GM23338 (cell line): ENCODE data around the gene C4BPA. TPM values are rescaled to one million over a fixed set of nuclear protein-coding genes. Genes with fewer than 3 reads are reported as not detected.

ENCODE experiments used
- ATAC-seq: fragments of 200-7000 bp; cut with Tn5 transposase; 3 replicates; pipeline ENCODE4 v1.9.1; 2020
- DNase-seq: peaks from one replicate; pipeline ENCODE4 v3.0.0-alpha.2; 2015; ENCODE audit warnings: low spot score
- H2AFZ ChIP-seq: fragments of 200-600 bp; sonication (generic); 2 replicates; pipeline ENCODE4 v1.8.0; 2016; ENCODE audit warnings: antibody characterized with exemption, mild to moderate bottlenecking, moderate library complexity
- H3F3A ChIP-seq: fragments of 200-600 bp; sonication (generic); replicated peaks from 2 replicates; pipeline ENCODE4 v1.8.0; 2017; ENCODE audit warnings: antibody characterized with exemption, mixed run types, low read depth
- H3K27ac ChIP-seq: fragments of 200-600 bp; sonication (generic); 2 replicates; pipeline ENCODE4 v1.6.1; 2016; ENCODE audit warnings: low read depth
- H3K27me3 ChIP-seq: fragments of 200-600 bp; sonication (generic); 2 replicates; pipeline ENCODE4 v1.8.0; 2016; ENCODE audit warnings: mild to moderate bottlenecking, mixed run types, moderate library complexity; ENCODE audit not compliant: insufficient read depth
- H3K36me3 ChIP-seq: fragments of 200-600 bp; sonication (generic); 2 replicates; pipeline ENCODE4 v1.8.0; 2016; ENCODE audit warnings: mild to moderate bottlenecking; ENCODE audit not compliant: insufficient read depth
- H3K4me1 ChIP-seq: fragments of 200-600 bp; sonication (generic); 2 replicates; pipeline ENCODE4 v1.8.0; 2016; ENCODE audit warnings: mild to moderate bottlenecking, moderate library complexity; ENCODE audit not compliant: insufficient read depth
- H3K4me2 ChIP-seq: fragments of 200-600 bp; sonication (generic); 2 replicates; pipeline ENCODE4 v1.7.1; 2017; ENCODE audit warnings: mixed run types
- H3K4me3 ChIP-seq: fragments of 200-600 bp; sonication (generic); 2 replicates; pipeline ENCODE4 v1.6.1; 2016; ENCODE audit warnings: mixed run types
- H3K79me2 ChIP-seq: fragments of 200-600 bp; sonication (generic); replicated peaks from 2 replicates; pipeline ENCODE4 v1.8.0; 2017; ENCODE audit warnings: mild to moderate bottlenecking; ENCODE audit not compliant: insufficient read depth
- H3K9me2 ChIP-seq: fragments of 200-600 bp; sonication (generic); 2 replicates; pipeline ENCODE4 v1.8.0; 2017; ENCODE audit not compliant: insufficient read depth
- H4K20me1 ChIP-seq: fragments of 200-600 bp; sonication (generic); replicated peaks from 2 replicates; pipeline ENCODE4 v1.8.0; 2017; ENCODE audit warnings: mild to moderate bottlenecking; ENCODE audit not compliant: insufficient read depth
- H3K27ac Mint-ChIP-seq: 2 replicates; pipeline ENCODE4 v1.8.0; 2020; ENCODE audit warnings: inconsistent platforms, mild to moderate bottlenecking, moderate library complexity, mixed read lengths
- H3K27me3 Mint-ChIP-seq: 3 replicates; pipeline ENCODE4 v1.8.0; 2022; ENCODE audit warnings: low read depth, mild to moderate bottlenecking, moderate library complexity, mixed read lengths, inconsistent platforms; ENCODE audit not compliant: insufficient read depth, poor library complexity
- H3K36me3 Mint-ChIP-seq: 3 replicates; pipeline ENCODE4 v1.8.0; 2021; ENCODE audit warnings: low read depth, mild to moderate bottlenecking, inconsistent platforms, moderate library complexity, mixed read lengths
- H3K4me1 Mint-ChIP-seq: 3 replicates; pipeline ENCODE4 v1.8.0; 2020; ENCODE audit warnings: mild to moderate bottlenecking, inconsistent platforms, mixed read lengths
- H3K4me3 Mint-ChIP-seq: 3 replicates; pipeline ENCODE4 v1.8.0; 2021; ENCODE audit warnings: moderate library complexity, mild to moderate bottlenecking, inconsistent platforms, mixed read lengths
- H3K9me3 Mint-ChIP-seq: 3 replicates; pipeline ENCODE4 v1.8.0; 2020; ENCODE audit warnings: moderate library complexity, mild to moderate bottlenecking, inconsistent platforms, mixed read lengths
- CREB1 ChIP-seq: fragments of 250-450 bp; sonication (Bioruptor Pico); IDR thresholded peaks from 2 replicates; pipeline ENCODE4 v1.5.0; 2020; ENCODE audit warnings: low read depth, mild to moderate bottlenecking, moderate library complexity
- CTCF ChIP-seq, 2 experiments: fragments of 200-600 bp in 1 of 2; sonication (generic) in 1 of 2; conservative IDR thresholded peaks; 2 replicates each; pipeline versions ENCODE4 v1.5.1 to v1.6.1; 2016 to 2017; ENCODE audit warnings: antibody characterized with exemption in 2 of 2, low read depth in 2 of 2, mild to moderate bottlenecking in 2 of 2, moderate library complexity in 1 of 2
- EZH2phosphoT487 ChIP-seq: fragments of 200-600 bp; sonication (generic); IDR thresholded peaks from one replicate; pipeline ENCODE4 v1.8.1; 2018; ENCODE audit warnings: antibody characterized with exemption; ENCODE audit not compliant: unreplicated experiment
- JUNB ChIP-seq: IDR thresholded peaks from one replicate; pipeline ENCODE4 v1.6.1; 2016; ENCODE audit warnings: antibody characterized with exemption; ENCODE audit not compliant: unreplicated experiment
- NANOG ChIP-seq: IDR thresholded peaks from 2 replicates; pipeline ENCODE4 v1.6.1; 2016; ENCODE audit warnings: antibody characterized with exemption, borderline replicate concordance
- POLR2AphosphoS5 ChIP-seq: IDR thresholded peaks from 2 replicates; pipeline ENCODE4 v1.6.1; 2016; ENCODE audit warnings: antibody characterized with exemption, low read depth
- ZNF462 ChIP-seq: fragments of 250-450 bp; sonication (Bioruptor Pico); IDR thresholded peaks from 2 replicates; pipeline ENCODE4 v1.5.0; 2020; ENCODE audit warnings: mild to moderate bottlenecking, moderate library complexity
- polyA plus RNA-seq: library from polyadenylated mRNA; unstranded; fragments of >200 nt; fragmentation: Nextera tagmentation; extraction: Ambion mirVana; gene quantifications from 2 replicates; pipeline ENCODE4 v1.2.1, GENCODE V29; 2016
- total RNA-seq: library from RNA; depleted of rRNA; stranded (reverse); fragments of >200 nt; shearing (Covaris generic); gene quantifications from 2 replicates; pipeline ENCODE4 v1.2.3, GENCODE V29; 2014
- TF ChIP-seq, protein P1 (sequence below): IDR thresholded peaks from 2 replicates; pipeline ENCODE4 v1.6.1; 2016; ENCODE audit warnings: antibody characterized with exemption

The C4BPA gene
- total and polyA plus RNA-seq, 2 experiments from 2014 or later: not detected

- Histone ChIP-seq H3K4me2 (no peak overlapping the region), H3K4me1 (peaks cover 6% of the 10 kb centered on the region), H3K79me2 (no peaks in the 10 kb centered on the region), H3K27me3 (no peaks in the 10 kb centered on the region), H3K4me3 (no peak overlapping the region), H2AFZ (no peak overlapping the region), H3K9me2 (peaks cover 16% of the 10 kb centered on the region), H4K20me1 (no peaks in the 10 kb centered on the region), H3K27ac (no peak overlapping the region), H3F3A (no peaks in the 10 kb centered on the region), H3K36me3 (no peaks in the 10 kb centered on the region)
- DNase-seq (no peak), ATAC-seq (no peak)
- Mint-ChIP-seq H3K27me3 (peaks cover 2% of the 10 kb centered on the region), H3K36me3 (no peaks in the 10 kb centered on the region), H3K9me3 (no peaks in the 10 kb centered on the region), H3K27ac (no peak overlapping the region), H3K4me1 (peaks cover 10% of the 10 kb centered on the region), H3K4me3 (no peak overlapping the region)
- TF ChIP-seq CTCF (conservative IDR thresholded peaks at IDR 0.05; ENCODE audit: low read depth in 2 of 2) (no peak), ZNF462 (CRISPR knock-in tag) (no peak), CREB1 (CRISPR knock-in tag) (no peak), EZH2phosphoT487 (no peak), POLR2AphosphoS5 (no peak), NANOG (no peak), JUNB (no peak)
- TF ChIP-seq, protein P1, sequence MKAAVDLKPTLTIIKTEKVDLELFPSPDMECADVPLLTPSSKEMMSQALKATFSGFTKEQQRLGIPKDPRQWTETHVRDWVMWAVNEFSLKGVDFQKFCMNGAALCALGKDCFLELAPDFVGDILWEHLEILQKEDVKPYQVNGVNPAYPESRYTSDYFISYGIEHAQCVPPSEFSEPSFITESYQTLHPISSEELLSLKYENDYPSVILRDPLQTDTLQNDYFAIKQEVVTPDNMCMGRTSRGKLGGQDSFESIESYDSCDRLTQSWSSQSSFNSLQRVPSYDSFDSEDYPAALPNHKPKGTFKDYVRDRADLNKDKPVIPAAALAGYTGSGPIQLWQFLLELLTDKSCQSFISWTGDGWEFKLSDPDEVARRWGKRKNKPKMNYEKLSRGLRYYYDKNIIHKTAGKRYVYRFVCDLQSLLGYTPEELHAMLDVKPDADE: no peak
These were observed 5.0 kb downstream of the C4BPA start for GRCh38 chr1:207109004-207109403.
